ENCODE data around the gene DCST2. TPM values are rescaled to one million over a fixed set of nuclear protein-coding genes. Genes with fewer than 3 reads are reported as not detected.

Gene DCST2
- total and polyA plus RNA-seq, 2 of the 8 experiments (the other 6 are each of a cell fraction or from before 2014, with no cell fraction given), result 0.43 to 2.1 TPM

DNA sequence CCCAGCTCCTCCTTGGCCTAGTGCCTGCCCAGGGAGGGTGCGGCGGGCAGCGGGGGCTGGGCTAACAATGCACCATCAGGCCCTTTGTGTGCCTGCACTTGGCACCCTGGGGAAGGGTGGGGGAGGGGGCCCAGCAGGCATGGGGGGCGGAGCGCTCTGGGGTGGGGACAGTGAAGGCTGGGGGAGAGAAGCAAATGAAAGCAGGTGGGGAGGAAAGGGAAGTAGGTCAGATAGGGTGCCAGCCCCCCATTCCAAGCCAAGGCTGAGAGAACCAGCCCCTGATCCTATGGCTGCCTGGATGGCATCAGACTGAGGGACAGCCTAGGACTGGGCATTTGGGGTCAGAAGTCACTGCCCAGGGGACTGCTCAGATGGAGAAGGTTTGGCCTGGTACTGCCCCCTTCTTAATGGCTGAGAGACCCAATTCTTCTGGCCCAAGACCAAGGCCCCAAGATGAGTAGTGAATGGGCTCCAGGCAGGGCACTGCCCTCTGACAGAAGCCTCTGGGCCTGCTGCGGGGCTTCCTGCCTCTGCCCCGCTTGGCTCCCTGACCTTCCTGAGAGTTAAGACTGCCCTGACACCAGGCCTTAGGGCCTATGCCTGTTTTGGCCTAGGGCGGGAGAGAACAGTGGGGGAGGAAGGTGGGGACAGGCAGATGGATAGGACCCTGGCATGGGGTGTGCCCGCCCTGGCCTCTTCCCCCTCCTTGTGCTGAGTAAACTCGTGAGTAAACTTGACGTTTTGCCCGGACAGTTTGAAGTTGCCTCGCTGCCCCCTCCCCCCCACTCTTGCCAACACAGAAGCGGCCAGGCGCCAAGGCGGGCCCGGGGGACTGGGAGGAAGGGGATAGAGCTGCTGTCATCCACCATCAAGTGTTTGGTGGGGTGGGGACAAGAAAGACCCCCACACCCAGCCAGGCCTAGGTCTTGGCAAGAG is 28.2 kb downstream of the DCST2 start (continued):
- no peak for TF ChIP-seq BACH1 (IDR thresholded peaks at IDR 0.05; ENCODE audit: low read length)
- no peak for TF ChIP-seq ASH2L (IDR thresholded peaks at IDR 0.05; ENCODE audit: low read length)
- TF ChIP-seq USF2 (IDR thresholded peaks at IDR 0.05; ENCODE audit: low read length), result no peak
- no peak for TF ChIP-seq TAF7 (optimal IDR thresholded peaks at IDR 0.05; ENCODE audit: borderline replicate concordance, low read depth, low read length)
- TF ChIP-seq, protein P1, sequence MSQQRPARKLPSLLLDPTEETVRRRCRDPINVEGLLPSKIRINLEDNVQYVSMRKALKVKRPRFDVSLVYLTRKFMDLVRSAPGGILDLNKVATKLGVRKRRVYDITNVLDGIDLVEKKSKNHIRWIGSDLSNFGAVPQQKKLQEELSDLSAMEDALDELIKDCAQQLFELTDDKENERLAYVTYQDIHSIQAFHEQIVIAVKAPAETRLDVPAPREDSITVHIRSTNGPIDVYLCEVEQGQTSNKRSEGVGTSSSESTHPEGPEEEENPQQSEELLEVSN (IDR thresholded peaks at IDR 0.05), result no peak
- TF ChIP-seq KDM1A (IDR thresholded peaks at IDR 0.05; ENCODE audit: borderline replicate concordance, low read length), result no peak
- no peak for TF ChIP-seq TCF12 (IDR thresholded peaks at IDR 0.05; ENCODE audit: low read depth, low read length)
- no peak for TF ChIP-seq CEBPB (IDR thresholded peaks at IDR 0.05; ENCODE audit: low read depth, low read length)
- TF ChIP-seq CBX5 (IDR thresholded peaks at IDR 0.05; ENCODE audit: low read depth, low read length), result no peak
- no peak for TF ChIP-seq NANOG (IDR thresholded peaks at IDR 0.05; ENCODE audit: insufficient read depth, low read depth, low read length, poor library complexity, severe bottlenecking)
- no peak for TF ChIP-seq CREB1 (IDR thresholded peaks at IDR 0.05)
- no peak for TF ChIP-seq SIN3A (conservative IDR thresholded peaks at IDR 0.05 in 1 of 2, IDR thresholded peaks at IDR 0.05 in 1 of 2; ENCODE audit: low read depth in 1 of 2, low read length in 2 of 2)

Data from H1 (cell line).